Esophagus squamous epithelium (tissue), 5 donors: ENCODE results near the gene PRKCE. TPM values are rescaled to one million over a fixed set of nuclear protein-coding genes. Genes with fewer than 3 reads are reported as not detected.
"Not testable (repeated sequence)": the region's sequence is repeated elsewhere in the genome, so short reads cannot be mapped to it uniquely, and the experiment has no call there.

Experiments used
- DNase-seq: peaks from one replicate; lab custom pipeline; 2025; lab: John Stamatoyannopoulos, UW
- H3K27ac ChIP-seq, 4 donors: fragments of 200-600 bp; sonication (generic); one replicate each; pipeline ENCODE4 v1.5.1; 2016 to 2019; ENCODE audit warnings: mild to moderate bottlenecking in 1 of 4
- H3K27me3 ChIP-seq, 4 donors: fragments of 200-600 bp; sonication (generic); 1 replicate in 3 of 4; 2 replicates in 1 of 4; pipeline versions ENCODE4 v1.5.1 to v1.6.0; 2017 to 2021; ENCODE audit warnings: antibody characterized with exemption in 1 of 4
- H3K36me3 ChIP-seq, 3 donors: fragments of 200-600 bp; sonication (generic); one replicate each; pipeline ENCODE4 v1.5.1; 2016 to 2019
- H3K4me1 ChIP-seq, 3 donors: fragments of 200-600 bp; sonication (generic); one replicate each; pipeline ENCODE4 v1.5.1; 2017 to 2019
- H3K4me3 ChIP-seq, 4 donors: fragments of 200-600 bp; sonication (generic); 1 replicate in 3 of 4; 2 replicates in 1 of 4; pipeline ENCODE4 v1.5.1; 2016 to 2019; ENCODE audit warnings: mild to moderate bottlenecking in 2 of 4, moderate library complexity in 1 of 4
- H3K9me3 ChIP-seq, 3 donors: fragments of 200-600 bp; sonication (generic); one replicate each; pipeline ENCODE4 v1.5.1; 2016 to 2019
- CTCF ChIP-seq, 6 experiments: fragments of 450-650 bp in 4 of 6; fragments of 200-600 bp in 2 of 6; sonication (generic) in 2 of 6; IDR thresholded peaks; one replicate each; pipeline ENCODE4 v1.5.1; 2016 to 2019; ENCODE audit warnings: antibody characterized with exemption in 6 of 6, mild to moderate bottlenecking in 4 of 6, moderate library complexity in 4 of 6
- POLR2A ChIP-seq, 4 donors: fragments of 450-650 bp; IDR thresholded peaks; one replicate each; pipeline ENCODE4 v1.6.1; 2017; ENCODE audit warnings: antibody characterized with exemption in 4 of 4, mild to moderate bottlenecking in 4 of 4, moderate library complexity in 3 of 4
- WGBS, 2 donors: methylation state at CpG; one replicate each; pipeline ENCODE4 v1.1.5; 2018; 5-methylcytosine and 5-hydroxymethylcytosine counted together
- intact Hi-C: fragments of 100-400 bp; cut with DNase I; formaldehyde crosslinking; loops from one replicate; pipeline ENCODE4 v1.15.0; 2022
- total RNA-seq, 4 donors: library from RNA; depleted of rRNA; stranded (reverse); fragments of >200 nt; gene quantifications; one replicate each; pipeline ENCODE4 v1.1.0, GENCODE V29; 2016
- donor health status: DM: yes; HTN: yes; CAD: no.

PRKCE gene
- total RNA-seq, 4 donors from 2014 or later, result 6.5 to 13.7 (median 9.9) TPM

DNA sequence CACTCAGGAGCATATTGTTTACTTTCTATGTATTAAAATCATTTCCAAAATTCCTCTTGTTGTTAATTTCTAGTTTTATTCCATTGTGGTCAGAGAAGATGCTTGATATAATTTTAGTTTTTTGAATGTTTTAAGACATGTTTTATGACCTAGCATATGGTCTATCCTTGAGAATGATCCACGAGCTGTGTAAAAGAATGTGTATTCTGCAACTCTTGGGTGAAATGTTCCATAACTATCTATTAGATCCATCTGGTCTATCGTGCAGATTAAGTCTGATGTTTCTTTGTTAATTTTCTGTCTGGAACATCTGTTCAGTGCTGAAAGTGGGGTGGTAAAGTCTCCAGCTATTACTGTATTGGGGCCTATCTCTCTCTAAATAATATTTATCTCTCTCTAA lies 562.4 kb downstream of the PRKCE start:
- Histone ChIP-seq H3K36me3 (no peaks in the 10 kb centered on the region), H3K27ac (no peak overlapping the region), H3K27me3 (no peaks in the 10 kb centered on the region), H3K9me3 (peaks cover 0 to 11% (median 3%) of the 10 kb centered on the region in 3 donors), H3K4me3 (no peak overlapping the region), H3K4me1 (no peaks in the 10 kb centered on the region)
- 71 to 72% methylated on average over 2 of the region's 2 CpGs for WGBS, 2 donors
- no peak for DNase-seq
- TF ChIP-seq POLR2A (IDR thresholded peaks at IDR 0.05) (no peak), CTCF (IDR thresholded peaks at IDR 0.05) (no peak)
- intact Hi-C loops, result no loop called here

DNA sequence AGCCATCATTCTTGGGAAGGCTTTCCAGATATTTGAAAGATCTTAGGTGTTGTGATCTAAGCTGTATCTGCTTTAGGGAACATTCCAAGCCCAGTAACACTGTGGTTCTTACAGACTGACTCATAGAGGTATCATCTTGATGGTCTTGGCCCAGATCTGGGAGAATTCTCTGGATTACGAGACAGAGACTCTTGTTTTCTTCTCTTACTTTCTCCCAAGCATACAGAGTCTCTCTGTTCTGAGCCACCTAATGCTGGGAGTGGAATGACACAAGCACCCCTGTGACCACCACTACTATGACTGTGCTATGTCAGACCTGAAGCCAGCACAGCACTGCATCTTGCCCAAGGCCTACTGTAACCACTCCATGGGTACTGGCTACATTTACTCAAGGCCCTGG lies 564.7 kb downstream of the PRKCE start:
- WGBS, 2 donors, result no CpG with 5 or more reads among the region's 1 CpG
- Histone ChIP-seq H3K4me1 (no peaks in the 10 kb centered on the region), H3K4me3 (no peak overlapping the region), H3K27me3 (no peaks in the 10 kb centered on the region), H3K9me3 (peaks cover 0 to 4% (median 3%) of the 10 kb centered on the region in 3 donors), H3K36me3 (no peaks in the 10 kb centered on the region), H3K27ac (no peak overlapping the region)
- intact Hi-C loops, result no loop called here
- no peak for DNase-seq
- no peak for TF ChIP-seq POLR2A (IDR thresholded peaks at IDR 0.05)
- TF ChIP-seq CTCF (IDR thresholded peaks at IDR 0.05), result no peak

- DNase-seq, H3K27ac ChIP-seq, H3K36me3 ChIP-seq, H3K27me3 ChIP-seq, H3K9me3 ChIP-seq, intact Hi-C loops, H3K4me3 ChIP-seq: not testable (repeated sequence)
- H3K4me1 ChIP-seq, result peaks cover 5 to 13% (median 10%) of the 10 kb centered on the region in 3 donors
- 64 to 68% methylated on average over 1 of the region's 1 CpG for WGBS, 2 donors
Measured at GRCh38 chr2:46223514-46223913, 572.0 kb downstream of the PRKCE start.

DNA sequence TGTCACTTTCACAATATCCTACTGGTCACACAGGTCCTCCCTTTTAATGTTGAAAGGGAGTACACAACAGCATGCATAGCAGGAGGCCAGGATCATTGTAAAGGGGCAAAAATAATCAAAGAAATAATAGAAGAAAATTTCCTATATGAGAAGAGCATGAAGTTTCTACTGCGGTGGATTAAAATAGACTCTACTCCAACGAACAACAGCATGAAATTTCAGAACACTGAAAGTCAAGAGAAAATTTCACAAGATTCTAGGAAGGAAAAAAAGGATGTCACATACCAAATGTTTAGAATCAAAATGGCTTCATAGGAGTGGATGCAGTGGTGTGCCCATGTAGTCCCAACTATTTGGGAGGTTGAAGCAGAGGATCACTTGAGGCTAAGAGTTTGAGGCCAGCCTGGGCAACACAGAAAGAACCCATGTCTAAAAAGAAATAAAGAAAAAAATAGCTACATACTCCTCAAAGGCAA lies 573.7 kb downstream of the PRKCE start:
- peaks cover 5 to 18% (median 14%) of the 10 kb centered on the region in 3 donors for H3K4me1 ChIP-seq
- intact Hi-C loops, result no loop called here
- H3K9me3 ChIP-seq, result no peaks in the 10 kb centered on the region
- TF ChIP-seq POLR2A (IDR thresholded peaks at IDR 0.05) (no peak), CTCF (IDR thresholded peaks at IDR 0.05) (no peak)
- H3K4me3 ChIP-seq, result no peak overlapping the region
- 86 to 88% methylated on average over 2 of the region's 2 CpGs for WGBS, 2 donors
- H3K36me3 ChIP-seq, result no peaks in the 10 kb centered on the region
- no peaks in the 10 kb centered on the region for H3K27me3 ChIP-seq
- peak overlapping the region in 3 of 4 donors; percentile 52 to 58 (median 55) for H3K27ac ChIP-seq
- no peak for DNase-seq

DNA sequence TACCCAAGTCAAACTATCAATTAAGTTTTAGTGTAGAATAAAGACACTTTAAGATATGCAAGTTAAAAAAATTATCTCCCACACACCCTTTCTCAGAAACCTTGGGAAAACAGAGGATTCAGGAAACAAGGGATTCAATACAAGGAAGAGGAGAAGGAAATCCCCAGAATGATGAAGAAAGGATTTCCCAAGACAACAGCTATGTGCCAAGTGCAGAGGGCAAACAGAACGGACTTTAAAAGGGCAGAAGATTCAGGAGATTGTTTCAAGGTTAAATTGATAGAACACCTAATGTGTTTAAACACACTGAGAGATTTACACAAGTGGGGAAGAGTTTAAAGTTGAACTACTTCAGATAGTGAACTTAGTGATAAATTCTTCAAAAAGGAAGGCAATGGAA lies 574.3 kb downstream of the PRKCE start:
- no peak for TF ChIP-seq POLR2A (IDR thresholded peaks at IDR 0.05)
- TF ChIP-seq CTCF (IDR thresholded peaks at IDR 0.05), result no peak
- no peaks in the 10 kb centered on the region for H3K9me3 ChIP-seq
- H3K4me1 ChIP-seq, result peaks cover 5 to 24% (median 15%) of the 10 kb centered on the region in 3 donors
- peak overlapping the region in 1 of 4 donors; percentile 55 for H3K27ac ChIP-seq
- no peaks in the 10 kb centered on the region for H3K36me3 ChIP-seq
- intact Hi-C loops, result no loop called here
- DNase-seq, result no peak
- 30 to 65% methylated on average over 1 of the region's 1 CpG for WGBS, 2 donors
- no peaks in the 10 kb centered on the region for H3K27me3 ChIP-seq
- H3K4me3 ChIP-seq, result no peak overlapping the region

- no peak for DNase-seq
- Histone ChIP-seq H3K27me3 (no peaks in the 10 kb centered on the region), H3K4me1 (peaks cover 5 to 28% (median 17%) of the 10 kb centered on the region in 3 donors), H3K9me3 (no peaks in the 10 kb centered on the region), H3K27ac (no peak overlapping the region), H3K36me3 (no peaks in the 10 kb centered on the region), H3K4me3 (no peak overlapping the region)
- 82 to 87% methylated on average over 6 of the region's 6 CpGs for WGBS, 2 donors
- intact Hi-C loops, result no loop called here
- TF ChIP-seq CTCF (IDR thresholded peaks at IDR 0.05) (no peak), POLR2A (IDR thresholded peaks at IDR 0.05) (no peak)
Measured at GRCh38 chr2:46226620-46227019, 575.1 kb downstream of the PRKCE start.
